Femur (tissue), 1 donor: ENCODE measurements around the gene PPEF1.
"Not testable (repeated sequence)": the region's sequence is repeated elsewhere in the genome, so short reads cannot be mapped to it uniquely, and the experiment has no call there.

ENCODE experiments used
- DNase-seq: peaks from one replicate; pipeline ENCODE4 v3.0.0-alpha.2; 2017

The PPEF1 gene

DNA sequence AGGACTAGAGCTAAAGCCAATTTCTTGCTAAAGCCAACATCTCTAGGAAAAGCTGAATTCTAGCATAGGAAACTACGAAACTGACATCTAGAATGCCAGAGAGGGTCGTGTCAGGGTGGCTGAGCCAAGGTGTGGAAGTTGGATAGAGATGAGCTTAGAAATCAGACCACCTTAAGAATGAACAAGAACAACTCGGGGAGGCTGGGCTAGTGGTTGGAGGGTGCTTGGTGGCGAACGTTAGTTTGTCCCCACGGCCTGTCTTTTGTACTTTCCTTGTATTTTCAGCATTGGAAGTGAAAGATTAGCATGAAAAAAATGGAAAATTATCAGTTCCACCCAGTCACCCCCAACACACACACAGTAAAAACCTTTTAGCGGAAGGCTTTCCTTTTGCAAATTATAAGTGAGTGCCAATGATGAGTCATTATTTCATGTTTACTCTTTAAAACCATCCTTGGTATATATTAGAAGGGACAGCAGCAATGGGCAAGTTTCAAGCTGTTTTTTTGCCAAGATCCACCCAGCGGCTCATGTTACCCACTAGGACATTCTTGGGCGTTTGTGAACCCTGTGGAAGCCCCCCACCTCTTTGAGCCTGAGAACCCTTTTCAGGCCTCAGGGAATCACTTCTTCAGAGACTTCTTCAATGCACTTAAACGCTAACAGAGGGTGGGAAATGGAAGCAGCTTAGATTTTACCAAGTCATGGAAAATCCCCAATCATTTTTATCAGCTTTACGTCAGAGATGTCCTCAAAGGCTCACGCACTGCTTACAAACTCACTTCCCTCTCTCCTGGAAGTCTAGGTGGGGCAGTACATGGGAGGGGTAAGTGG lies 4.9 kb upstream of the PPEF1 start:
- no peak for DNase-seq

DNA sequence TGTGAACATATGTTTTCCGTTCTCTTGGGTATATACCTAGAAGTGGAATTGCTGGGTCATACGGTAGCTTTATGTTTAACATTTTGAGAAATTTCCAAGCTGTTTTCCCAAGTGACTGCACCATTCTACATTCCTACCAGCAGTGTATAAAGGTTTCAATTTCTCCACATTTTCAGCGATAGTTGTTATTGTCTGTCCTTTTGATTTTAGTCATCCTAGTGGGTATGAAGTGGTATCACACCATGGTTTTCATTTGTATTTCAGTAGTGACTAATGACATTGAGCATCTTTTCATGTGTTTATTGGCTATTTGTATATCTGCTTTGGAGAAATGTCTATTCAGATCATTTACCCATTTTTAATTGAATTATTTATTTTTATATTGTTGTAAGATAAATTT lies 2.4 kb downstream of the PPEF1 start:
- DNase-seq, result no peak

DNA sequence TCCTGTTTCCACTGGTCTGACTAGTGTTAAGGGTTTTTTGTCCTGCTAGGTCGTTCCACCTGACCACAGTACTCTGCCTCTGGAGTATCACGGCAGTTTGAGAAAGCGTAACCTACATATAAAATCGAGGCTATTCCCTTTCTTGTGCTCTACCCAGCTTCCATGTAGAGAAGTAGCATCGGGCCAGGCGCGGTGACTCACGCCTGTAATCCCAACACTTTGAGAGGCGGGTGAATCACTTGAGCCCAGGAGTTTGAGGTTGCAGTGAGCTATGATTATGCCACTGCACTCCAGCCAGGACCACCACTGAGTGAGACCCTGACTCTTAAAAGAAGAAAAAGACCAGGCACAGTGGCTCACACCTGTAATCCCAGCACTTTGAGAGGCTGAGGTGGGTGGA lies 7.5 kb downstream of the PPEF1 start:
- no peak for DNase-seq

DNA sequence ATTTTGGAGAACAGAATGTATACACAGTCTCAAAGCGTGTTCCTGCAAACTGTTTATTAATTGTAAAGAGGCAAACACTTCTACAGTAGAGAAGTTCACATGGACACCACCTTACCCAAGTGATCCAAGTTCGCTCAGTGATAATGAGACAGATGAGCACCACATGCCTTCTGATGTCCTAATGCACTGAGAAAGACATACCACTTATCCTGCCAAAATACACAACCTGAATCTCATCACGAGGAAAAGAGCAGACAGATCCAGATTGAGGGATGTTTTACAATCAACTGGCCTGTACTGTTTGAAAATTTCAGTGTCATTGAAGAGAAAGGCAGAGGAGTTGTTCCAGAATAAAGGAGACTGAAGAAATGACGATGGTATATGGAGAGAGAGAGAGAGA lies 12.4 kb downstream of the PPEF1 start:
- no peak for DNase-seq

DNA sequence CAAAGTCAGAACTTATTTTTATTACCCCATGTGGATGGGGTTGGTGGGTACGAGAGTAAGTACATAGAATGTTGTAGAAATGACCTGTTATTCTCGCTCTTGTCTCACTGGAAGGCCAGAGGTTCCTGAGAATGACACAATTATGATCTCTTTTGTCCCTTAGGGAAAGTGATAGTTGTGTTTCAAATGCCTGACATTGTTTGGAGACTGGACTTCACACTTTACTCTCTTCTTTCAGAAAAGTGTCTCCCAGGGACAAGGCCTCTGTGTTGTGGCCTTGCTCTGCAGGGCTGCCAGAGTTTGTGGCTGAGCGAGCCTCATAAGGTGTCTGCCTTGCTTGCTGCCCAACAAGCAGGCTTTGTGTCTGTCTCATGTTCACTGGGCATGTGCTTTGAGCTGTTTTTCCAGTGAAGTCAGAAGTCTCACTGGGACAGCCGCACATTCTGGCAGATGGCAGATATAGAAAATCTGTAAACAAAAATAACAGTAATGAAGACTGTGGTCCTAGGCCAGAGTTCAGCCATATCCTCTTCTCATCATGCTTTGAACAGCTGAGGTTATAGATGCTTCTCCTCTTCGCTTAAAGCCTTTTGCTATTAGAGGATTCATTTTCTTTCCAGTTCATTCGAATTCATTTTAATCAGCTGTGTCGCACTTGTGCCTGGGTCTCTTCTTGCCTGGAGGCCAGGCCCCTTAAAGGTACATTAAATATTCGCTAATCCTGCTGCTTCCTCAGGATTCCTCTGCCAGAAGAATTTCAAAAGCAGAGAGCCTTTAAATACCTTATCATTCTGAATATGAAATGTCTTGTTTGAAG lies 14.4 kb downstream of the PPEF1 start:
- no peak for DNase-seq

DNA sequence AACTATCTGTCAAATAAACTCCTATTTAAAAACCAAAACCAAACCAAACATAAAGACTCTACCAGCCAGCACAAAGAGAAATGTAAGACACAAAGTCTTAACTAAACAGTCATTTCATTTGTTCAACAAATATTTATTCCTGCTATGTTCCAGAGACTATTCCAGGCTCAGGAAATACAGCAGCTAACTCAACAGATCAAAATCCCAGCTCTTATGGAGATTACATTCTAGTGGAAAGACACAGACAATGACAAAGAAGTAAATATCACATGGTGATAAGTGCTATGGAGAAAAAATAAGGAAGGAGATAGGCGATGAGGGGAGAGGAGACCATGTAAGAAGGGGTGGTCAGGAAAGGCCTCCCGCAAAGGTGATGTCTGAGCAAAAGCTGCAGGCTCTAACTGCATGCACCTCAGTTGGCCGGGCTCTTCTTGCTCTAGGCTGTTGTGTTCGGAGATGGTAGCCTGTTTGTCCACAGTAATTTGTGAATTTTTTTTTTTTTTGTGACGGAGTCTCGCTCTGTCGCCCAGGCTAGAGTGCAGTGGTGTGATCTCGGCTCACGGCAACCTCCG lies 15.1 kb downstream of the PPEF1 start:
- DNase-seq, result no peak

DNA sequence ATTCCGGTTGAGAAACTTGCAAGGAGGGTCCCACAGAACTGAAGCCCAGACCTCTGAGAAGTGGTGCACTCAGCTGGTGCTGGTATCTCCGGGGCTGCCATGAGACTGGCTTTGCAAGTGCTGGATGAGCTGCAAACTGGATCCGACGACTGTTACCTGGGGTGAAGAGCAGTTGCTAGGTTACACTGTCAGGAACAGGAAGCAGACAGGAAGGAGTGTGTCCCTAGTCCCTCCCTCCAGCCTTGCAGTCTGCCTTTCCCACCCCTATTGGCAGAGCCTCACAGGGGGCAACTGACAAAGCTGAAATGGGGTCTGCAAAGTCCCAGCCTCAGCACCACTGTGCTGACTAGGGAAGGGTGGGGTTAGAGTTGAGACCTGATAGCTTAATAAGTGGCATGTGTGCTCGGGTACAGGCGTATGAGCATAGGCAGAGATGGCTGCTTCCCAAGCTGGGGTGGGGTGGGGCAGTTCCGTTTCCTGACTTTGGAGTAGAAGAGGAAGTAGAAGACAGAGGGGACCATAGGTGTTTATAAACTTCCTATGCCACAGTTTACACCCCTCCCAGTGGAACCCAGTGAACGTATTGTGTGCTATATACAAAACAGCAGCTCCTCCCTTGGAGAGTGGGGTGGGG lies 18.0 kb downstream of the PPEF1 start:
- no peak for DNase-seq

DNA sequence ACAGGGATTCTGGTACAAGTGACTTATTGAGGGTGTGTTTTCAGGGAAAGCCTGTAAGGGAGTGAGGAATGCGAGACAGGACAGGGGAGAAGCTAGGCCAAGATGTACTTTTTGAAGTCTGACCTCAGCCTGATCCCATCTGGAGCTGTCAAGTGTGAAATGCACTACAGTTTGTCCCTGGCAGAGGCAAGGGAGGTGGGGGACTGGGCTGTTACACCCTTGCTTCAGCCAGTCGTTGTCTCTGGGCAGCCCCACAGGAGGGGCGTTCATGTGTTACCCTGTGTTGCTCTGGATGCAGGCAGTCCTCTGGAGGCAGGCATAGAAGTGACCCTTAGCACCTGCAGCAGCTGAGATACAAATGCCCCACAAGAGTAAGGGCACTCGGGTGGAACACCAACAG lies 25.8 kb downstream of the PPEF1 start:
- DNase-seq, result no peak

DNA sequence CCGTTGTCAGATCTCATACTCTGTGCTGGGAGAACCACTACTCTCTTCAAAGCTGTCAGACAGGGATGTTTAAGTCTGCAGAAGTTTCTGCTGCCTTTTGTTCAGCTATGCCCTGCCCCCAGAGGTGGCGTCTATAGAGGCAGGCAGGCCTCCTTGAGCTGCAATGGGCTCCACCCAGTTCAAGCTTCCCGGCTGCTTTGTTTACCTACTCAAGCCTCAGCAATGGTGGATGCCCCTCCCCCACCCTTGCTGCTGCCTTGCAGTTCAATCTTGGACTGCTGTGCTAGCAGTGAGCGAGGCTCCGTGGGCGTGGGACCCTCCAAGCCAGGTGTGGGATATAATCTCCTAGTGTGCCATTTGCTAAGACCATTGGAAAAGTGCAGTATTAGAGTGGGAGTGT lies 32.2 kb downstream of the PPEF1 start:
- DNase-seq, result not testable (repeated sequence)

DNA sequence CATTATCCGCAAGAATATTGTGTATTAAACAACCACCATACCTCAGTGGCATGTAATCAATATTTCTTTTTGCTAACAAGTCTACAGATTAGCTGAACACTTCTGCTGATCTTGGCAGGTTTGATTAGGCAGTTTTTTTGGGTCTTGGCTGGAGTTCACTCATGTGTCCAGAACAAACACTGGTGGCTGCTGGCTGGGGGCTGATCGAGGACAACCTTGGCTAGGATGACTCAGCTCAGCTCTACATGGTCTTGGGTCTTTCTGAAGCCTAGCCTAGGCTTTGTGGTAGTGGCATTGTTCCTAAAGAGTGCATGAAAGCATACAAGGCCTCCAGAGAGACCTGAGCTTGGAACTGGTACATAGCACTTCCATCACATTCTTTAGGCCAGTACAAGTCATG lies 41.1 kb downstream of the PPEF1 start:
- no peak for DNase-seq

DNA sequence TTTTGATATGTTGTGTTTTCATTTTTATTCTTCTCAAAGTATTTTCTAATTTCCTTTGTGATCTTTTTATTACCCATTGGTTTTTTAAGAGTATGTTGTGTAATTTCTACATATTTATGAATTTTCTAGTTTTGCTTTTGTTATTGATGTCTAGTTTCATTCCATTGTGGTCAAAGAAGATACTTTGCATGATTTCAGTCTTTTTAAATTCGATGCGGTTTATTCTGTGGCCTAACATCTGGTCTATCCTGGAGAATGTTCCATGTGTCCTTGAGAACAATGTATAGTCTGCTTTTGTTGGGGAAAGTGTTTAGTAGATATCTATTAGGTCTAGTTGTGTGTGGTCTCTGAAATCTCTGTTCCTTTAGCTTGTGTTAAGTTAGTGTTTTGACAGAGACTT lies 46.2 kb downstream of the PPEF1 start:
- DNase-seq, result no peak

DNA sequence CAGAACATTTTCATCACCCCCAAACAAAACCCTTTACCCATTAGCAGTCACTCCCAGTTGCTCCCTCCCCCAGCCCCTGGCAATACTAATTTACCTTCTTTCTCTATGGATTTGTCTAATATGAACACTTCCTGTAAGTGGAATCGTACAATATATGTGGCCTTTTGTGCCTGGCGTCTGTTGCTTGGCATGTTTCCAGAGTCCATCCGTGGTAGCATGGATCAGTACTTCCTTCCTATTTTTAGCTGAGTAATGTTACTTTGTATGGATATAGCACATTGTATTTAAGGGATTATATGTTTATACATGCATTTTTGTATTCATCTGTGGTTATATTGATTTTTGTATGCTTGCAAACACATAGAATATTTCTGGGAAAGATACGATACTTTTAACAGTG lies 48.2 kb downstream of the PPEF1 start:
- no peak for DNase-seq

DNA sequence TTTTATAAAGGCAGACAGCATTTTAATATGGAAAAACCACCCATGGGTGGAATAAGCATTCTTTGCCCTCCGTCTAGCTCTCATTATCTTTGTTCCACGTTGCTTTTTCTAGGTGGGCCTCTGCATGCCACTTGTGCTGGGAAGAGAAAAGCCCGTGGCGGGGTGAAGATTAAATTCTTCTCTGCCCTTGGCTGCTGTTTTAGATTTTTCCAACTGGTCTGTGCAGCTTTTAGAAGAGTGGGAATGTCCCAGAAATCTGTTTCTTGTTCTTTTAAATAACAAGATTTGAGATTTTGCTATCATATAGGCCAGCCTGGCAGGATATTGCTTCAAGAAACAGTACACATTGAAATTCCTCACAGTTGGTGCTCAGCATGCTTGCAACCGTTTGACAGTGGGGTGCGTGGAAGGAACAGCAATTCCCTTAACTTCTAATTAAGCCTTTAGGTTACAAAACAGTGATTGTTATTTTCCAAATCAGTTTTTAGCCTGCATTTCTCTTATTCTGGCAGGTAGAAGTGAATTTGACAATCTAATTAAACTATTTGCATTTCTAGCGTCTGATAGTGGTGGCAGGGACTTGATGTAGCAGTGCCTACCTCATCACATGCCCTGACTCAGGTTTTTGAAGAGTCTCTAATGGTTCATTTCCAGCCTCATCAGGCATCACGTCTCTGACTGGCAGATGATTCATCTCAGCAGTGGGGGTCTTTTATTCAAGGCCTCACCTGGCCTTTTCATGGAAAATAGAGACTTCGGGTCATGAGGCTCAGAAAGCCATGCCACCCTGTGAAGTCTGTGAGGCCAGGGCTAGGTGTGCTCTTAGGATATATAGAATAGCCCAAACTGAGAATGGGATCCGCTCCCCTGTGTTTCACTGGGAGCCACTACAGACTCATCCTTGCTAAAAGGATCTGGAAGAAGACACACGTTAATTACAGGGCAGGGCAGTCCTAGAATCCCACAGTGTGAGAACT lies 50.8 kb downstream of the PPEF1 start:
- DNase-seq, result no peak

DNA sequence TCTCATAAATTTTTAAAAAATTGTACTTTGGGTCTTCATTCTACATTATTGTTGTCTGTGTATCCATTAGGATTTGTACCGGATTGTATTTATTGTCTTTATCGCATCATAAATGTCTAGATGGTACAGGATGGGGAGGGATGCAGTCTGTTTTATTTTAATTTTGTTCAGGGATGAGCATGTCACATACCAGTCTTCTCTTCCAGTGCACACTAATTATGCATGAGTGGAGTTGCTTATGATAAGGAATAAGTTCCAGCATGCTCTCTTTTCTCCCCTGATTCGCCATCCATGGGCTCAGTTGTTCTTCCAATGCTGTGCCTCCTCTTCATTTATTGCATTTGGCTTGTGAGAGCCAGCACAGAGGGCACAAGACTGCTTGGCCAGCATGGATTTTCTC lies 54.3 kb downstream of the PPEF1 start:
- no peak for DNase-seq

DNA sequence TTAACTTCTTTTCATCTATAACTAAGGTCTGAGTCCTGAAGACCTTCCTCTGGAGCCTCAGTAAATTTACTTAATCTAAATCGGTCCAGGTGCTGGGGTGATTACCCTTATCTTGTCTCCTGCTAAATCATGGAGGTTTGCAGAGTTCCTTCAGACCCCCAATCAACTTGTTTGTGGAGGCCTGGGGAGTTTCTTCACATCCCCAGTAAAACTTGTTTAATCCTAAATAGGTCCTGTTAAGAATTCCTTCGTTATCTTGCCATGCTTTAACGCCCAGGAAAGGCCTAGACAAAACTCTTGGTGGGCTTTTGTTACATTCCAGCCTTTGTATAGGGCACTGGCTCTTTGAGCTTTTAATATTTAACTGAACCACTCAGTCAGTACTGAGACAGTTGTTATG lies 55.7 kb downstream of the PPEF1 start:
- DNase-seq, result not testable (repeated sequence)

DNA sequence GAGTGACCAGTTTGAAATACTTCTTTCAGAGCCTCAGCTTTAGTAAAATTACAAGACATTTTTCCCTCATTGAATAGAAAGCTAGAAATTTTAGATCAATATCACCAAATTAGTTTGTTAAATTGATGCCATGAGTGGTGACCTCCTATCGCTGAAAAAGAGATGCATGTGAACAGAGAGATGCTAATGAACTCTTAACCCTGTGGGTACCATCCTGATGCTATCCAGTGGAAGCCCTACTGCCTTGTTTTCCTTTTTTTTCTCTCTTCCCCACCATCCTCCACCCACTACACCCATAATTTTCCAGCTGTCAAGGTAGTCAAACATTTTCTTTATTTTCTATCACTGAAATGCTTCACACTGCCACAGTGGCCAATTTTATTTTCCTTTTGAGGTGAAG lies 61.9 kb downstream of the PPEF1 start:
- no peak for DNase-seq

DNA sequence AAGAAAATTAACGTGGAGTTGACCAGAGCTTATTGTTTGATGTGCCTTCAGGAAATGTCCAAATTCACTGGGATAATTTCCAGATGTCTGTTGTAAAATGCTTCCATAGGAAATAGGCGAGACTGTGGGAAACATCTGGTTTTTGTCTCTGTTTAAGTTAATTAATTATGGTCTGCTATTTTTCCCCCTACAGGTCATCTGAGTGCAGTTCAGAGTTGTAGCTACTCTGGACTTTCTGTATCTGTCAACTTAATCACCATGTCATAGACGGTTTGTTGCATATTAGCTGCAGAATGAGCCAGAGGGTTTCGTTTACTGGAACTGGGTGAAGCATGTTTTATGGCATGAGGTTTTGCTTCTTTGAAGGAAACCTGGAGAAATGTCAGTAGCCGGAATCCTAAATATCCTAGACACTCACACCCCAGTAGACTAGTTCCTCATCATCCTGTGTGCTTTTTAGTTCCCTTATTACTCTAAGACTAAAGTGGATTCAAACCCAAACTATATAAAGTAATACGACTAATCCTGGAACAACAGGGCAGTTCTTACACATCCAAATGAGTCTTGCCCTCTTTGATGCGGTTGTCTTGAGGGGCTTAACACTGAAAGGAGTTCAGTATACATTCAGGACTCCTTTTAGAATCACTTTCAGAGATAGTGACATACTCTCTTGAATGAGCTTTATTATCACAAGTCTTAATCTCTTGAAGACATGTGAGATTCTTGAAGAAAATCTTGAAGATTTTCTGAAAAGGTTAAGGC lies 62.5 kb downstream of the PPEF1 start:
- DNase-seq, result no peak

DNA sequence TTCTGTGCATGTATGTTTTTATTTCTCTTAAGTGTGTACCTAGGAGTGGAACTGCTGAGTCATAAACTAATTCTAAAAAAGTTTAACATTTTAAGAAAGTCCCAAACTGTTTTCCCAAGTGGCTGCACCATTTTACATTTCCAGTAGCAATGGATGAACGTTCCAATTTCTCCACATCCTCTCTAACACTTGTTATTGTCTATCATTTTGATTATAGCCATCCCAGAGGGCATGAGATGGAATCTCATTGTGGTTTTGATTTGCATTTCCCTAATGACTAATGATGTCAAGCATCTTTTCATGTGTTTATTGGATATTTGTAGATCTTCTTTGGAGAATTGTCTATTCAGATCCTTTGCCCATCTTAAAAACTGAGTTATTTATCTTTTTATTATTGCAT lies 82.5 kb downstream of the PPEF1 start:
- no peak for DNase-seq

DNA sequence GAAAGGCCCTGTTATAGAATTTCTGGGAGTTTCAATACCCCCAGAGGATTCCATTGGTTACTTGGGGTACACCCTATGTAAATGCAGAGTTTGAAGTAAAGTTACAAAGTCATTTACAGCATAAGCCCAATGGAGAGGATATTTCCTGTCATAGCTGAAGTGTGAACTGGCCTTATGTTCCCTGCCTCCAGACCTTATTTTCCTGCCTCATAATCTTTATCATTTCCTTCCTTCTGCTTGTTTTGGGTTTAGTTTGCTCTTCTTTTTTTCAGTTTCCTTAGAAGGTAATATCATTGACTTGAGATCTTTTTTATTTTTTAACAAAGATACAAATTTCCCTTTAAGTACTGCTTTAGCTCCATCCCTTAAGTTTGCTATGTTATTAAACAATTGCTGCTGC lies 85.4 kb downstream of the PPEF1 start:
- DNase-seq, result no peak

DNA sequence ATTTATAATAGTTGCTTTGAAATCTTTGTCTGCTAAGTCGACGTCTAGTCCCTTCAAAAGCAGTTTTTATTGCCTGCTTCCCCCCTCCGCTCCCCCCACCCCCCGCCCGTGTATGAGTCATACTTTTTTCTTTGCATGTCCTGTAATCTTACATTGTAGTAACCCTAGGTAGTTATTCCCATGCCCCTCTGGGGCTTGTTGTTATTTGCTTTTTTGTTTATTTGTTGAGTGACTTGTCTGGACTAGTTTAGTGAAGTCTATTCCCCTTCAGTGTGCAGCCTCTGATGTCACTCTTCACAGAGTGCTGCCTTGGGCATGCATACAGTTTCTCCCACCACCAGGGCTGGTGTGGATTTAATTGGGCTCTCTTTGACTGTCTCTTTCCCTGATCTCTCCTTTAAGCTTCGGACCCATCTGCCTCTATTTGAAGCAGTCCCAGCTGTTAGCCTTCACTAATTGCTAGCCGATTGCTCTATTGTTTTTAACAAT lies 86.2 kb downstream of the PPEF1 start:
- DNase-seq, result no peak

DNA sequence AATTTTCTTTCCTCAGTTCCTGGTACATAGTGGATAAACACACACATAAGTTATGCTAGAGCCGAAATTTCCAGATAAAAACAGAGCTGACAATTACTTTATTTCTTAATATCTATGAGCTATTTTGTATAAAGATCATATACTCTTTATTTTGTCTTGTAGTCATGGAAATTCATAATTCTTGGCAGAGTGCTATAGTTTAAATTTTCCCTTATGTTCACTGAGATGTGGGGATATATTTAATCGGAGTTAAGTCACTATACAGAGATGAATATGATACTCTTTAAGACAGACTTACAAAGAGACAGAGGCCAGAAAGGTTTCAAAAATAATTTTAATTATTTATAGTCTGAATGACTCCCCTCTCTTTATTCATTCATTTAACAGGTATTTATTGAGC lies 89.7 kb downstream of the PPEF1 start:
- no peak for DNase-seq
